ENCODE results near the gene TNFRSF1A. TPM values are rescaled to one million over a fixed set of nuclear protein-coding genes. Genes with fewer than 3 reads are reported as not detected.
A peak's percentile ranks its signal among the peaks of the same experiment; 100 is the strongest.
"Not testable (repeated sequence)": the region's sequence is repeated elsewhere in the genome, so short reads cannot be mapped to it uniquely, and the experiment has no call there.

The TNFRSF1A gene
- total RNA-seq, 1 experiment from 2014 or later = 103 TPM

DNA sequence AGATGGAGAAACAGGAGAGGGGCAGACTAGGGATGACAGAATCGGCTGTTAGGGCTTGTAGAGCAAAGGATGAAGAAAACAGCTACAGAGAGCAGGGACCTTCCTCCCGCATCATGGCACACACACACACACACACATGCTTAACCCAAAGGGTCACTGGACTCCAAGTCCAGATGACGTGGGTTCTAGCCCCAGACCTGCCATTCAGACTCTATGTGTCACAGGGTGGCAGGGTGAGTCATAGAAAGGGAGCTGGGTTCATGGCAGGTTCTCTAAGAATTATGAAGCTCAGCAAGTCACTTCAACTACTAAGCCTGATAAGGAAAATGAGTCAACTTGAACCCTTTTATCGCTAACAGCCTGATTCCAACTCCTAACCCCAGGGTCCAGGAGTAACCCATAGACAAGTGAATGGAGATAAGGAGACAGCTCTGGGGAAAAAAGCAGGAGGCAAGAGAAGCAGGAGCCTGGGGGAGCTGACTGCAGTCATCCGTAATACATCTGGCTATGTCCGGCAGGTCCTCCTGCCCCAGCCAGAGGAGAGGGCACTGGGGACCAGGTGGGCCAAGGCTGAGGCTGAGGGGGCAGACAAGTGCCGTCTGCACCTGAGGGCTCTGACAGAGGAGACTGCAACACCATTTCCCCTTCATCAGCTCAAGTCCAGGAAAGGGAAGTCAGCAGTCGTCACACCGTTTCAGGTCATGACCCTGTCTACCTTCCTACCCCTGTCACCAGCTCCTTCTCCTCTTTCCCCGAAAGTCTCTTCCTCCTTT is 3.6 kb upstream of the TNFRSF1A start:
- Mint-ChIP-seq H3K36me3 (ENCODE audit: insufficient read depth, unreplicated experiment) (peaks cover 75% of the 10 kb centered on the region), H3K27me3 (ENCODE audit: insufficient read depth, unreplicated experiment) (no peaks in the 10 kb centered on the region), H3K9me3 (ENCODE audit: unreplicated experiment) (no peaks in the 10 kb centered on the region), H3K4me3 (ENCODE audit: unreplicated experiment) (no peak overlapping the region), H3K27ac (ENCODE audit: low read depth, unreplicated experiment) (peak overlapping the region; percentile 51), H3K4me1 (ENCODE audit: insufficient read depth, unreplicated experiment) (peaks cover 44% of the 10 kb centered on the region)
- no TSS peak for BruUV-seq (replicated peaks)
- ChIA-PET POLR2A (interaction anchor here (0.6 to 24.1 kb wide), 16 partner anchors 10 to 193 kb away, joined by 3 to 739 read pairs (median 6); partner anchors contain the start of genes GAPDH, LTBR, MRPL51 and SCNN1A), CTCF (interaction anchor here (0.6 to 1.6 kb wide), 10 partner anchors 9 to 731 kb away, joined by 3 to 10 read pairs (median 4); no protein-coding TSS in a partner anchor)
- intact Hi-C loops (cut with micrococcal nuclease) = no loop called here
- peak; percentile 88 for DNase-seq (ENCODE audit: unreplicated experiment)
- TF ChIP-seq, protein P1, sequence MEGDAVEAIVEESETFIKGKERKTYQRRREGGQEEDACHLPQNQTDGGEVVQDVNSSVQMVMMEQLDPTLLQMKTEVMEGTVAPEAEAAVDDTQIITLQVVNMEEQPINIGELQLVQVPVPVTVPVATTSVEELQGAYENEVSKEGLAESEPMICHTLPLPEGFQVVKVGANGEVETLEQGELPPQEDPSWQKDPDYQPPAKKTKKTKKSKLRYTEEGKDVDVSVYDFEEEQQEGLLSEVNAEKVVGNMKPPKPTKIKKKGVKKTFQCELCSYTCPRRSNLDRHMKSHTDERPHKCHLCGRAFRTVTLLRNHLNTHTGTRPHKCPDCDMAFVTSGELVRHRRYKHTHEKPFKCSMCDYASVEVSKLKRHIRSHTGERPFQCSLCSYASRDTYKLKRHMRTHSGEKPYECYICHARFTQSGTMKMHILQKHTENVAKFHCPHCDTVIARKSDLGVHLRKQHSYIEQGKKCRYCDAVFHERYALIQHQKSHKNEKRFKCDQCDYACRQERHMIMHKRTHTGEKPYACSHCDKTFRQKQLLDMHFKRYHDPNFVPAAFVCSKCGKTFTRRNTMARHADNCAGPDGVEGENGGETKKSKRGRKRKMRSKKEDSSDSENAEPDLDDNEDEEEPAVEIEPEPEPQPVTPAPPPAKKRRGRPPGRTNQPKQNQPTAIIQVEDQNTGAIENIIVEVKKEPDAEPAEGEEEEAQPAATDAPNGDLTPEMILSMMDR (IDR thresholded peaks at IDR 0.05; ENCODE audit: unreplicated experiment) = no peak

DNA sequence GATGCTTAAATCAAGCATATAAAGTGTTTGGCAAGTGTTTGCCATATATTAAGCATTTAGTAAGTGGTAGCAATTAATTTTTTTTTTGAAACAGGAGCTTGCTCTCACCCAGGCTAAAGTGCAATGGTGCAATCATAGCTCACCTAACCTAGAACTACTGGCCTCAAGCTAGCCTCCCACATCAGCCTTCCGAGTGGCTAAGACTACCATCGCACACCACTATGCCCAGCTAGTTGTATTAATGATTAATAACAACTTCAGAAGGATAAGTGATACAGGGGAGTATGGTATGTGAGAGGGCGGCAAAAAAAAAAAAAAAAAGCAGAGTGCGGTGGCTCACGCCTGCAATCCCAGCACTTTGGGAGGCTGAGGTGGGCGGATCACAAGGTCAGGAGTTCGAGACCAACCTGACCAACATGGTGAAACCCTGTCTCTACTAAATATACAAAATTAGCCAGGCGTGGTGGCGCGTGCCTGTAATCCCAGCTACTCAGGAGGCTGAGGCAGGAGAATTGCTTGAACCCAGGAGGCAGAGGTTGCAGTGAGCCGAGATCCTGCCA is 2.3 kb upstream of the TNFRSF1A start:
- H3K4me3 Mint-ChIP-seq (ENCODE audit: unreplicated experiment); DNase-seq (ENCODE audit: unreplicated experiment); BruUV-seq (replicated peaks); intact Hi-C loops (cut with micrococcal nuclease); H3K9me3 Mint-ChIP-seq (ENCODE audit: unreplicated experiment); H3K27ac Mint-ChIP-seq (ENCODE audit: low read depth, unreplicated experiment); H3K27me3 Mint-ChIP-seq (ENCODE audit: insufficient read depth, unreplicated experiment): not testable (repeated sequence)
- H3K4me1 Mint-ChIP-seq (ENCODE audit: insufficient read depth, unreplicated experiment) = peaks cover 44% of the 10 kb centered on the region
- peaks cover 61% of the 10 kb centered on the region for H3K36me3 Mint-ChIP-seq (ENCODE audit: insufficient read depth, unreplicated experiment)
- POLR2A ChIA-PET = interaction anchor here (0.6 to 24.1 kb wide), 9 partner anchors 8 to 1185 kb away, joined by 3 to 739 read pairs (median 4); partner anchors contain the start of genes LTBR and SCNN1A
- CTCF ChIA-PET = interaction anchor here (0.6 to 1.5 kb wide), 12 partner anchors 7 to 410 kb away, joined by 3 to 10 read pairs (median 3); no protein-coding TSS in a partner anchor

DNA sequence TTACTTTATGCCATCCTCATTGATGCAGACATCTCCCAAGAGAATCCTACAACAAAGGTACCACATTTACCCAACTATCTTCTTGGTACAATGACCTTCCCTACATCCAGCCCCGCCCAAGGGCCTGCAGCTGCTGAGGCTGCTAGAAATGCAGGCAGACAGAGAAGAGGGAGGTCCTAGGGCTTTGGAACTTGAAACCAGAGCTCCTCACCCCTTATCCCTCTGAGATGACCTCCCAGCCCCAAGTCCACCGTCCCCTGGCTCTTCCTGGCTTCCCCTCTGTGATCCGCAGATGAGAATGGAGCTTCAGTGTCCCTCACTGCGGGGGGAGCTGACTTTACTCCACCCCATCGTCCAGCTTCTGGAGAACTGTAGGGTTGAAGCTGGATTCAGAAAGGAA is 1.6 kb upstream of the TNFRSF1A start:
- Mint-ChIP-seq H3K9me3 (ENCODE audit: unreplicated experiment) (no peaks in the 10 kb centered on the region), H3K4me3 (ENCODE audit: unreplicated experiment) (no peak overlapping the region), H3K4me1 (ENCODE audit: insufficient read depth, unreplicated experiment) (peaks cover 44% of the 10 kb centered on the region), H3K27me3 (ENCODE audit: insufficient read depth, unreplicated experiment) (no peaks in the 10 kb centered on the region), H3K27ac (ENCODE audit: low read depth, unreplicated experiment) (no peak overlapping the region), H3K36me3 (ENCODE audit: insufficient read depth, unreplicated experiment) (peaks cover 55% of the 10 kb centered on the region)
- no peak for DNase-seq (ENCODE audit: unreplicated experiment)
- POLR2A ChIA-PET = interaction anchor here (0.5 to 24.1 kb wide), 9 partner anchors 8 to 548 kb away, joined by 3 to 739 read pairs (median 4); partner anchors contain the start of genes LTBR and SCNN1A
- intact Hi-C loops (cut with micrococcal nuclease) = no loop called here
- CTCF ChIA-PET = interaction anchor here (0.7 to 1.4 kb wide), 8 partner anchors 9 to 410 kb away, joined by 3 to 5 read pairs (median 3); no protein-coding TSS in a partner anchor
- BruUV-seq (replicated peaks) = no TSS peak
- TF ChIP-seq, protein P1 (IDR thresholded peaks at IDR 0.05; ENCODE audit: unreplicated experiment) = no peak

DNA sequence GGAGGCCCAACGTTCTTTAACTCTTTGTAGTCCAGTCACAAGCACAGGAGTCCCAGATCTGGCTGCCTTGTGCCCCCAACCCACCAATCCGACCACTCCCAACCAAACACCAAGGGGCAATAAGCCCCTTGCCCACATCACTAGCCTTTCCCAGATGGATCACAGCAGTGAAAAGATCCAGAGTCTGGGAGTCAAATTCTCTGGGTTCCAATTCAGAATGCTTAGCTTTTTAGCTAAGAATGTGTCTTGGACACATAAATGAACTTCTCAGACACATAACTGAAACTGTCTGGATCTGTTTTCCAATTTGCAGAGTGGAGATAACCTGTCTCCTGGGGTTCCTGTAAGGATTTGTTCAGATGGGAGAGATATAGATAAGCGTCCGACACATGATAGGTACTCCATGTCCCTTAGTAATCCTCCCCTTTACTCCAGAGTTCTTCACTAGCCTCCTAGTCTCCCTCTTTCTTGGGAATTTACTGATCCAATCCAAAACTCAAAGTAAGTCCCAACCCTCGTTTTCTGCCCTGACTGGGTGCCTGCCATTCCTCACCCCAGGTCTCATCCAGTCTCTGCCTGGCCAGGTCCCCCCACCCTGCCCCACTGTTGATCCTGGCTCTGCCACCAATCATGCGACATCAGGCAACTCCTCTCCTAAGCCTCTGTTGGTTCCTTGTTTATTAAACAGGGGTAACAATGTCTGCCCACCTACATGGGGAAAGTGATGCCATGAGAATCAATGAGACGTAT is 439 bp upstream of the TNFRSF1A start:
- intact Hi-C loops (cut with micrococcal nuclease) = no loop called here
- BruUV-seq (replicated peaks) = no TSS peak
- Mint-ChIP-seq H3K4me3 (ENCODE audit: unreplicated experiment) (no peak overlapping the region), H3K27me3 (ENCODE audit: insufficient read depth, unreplicated experiment) (no peaks in the 10 kb centered on the region), H3K4me1 (ENCODE audit: insufficient read depth, unreplicated experiment) (peaks cover 44% of the 10 kb centered on the region), H3K36me3 (ENCODE audit: insufficient read depth, unreplicated experiment) (peaks cover 43% of the 10 kb centered on the region), H3K9me3 (ENCODE audit: unreplicated experiment) (no peaks in the 10 kb centered on the region), H3K27ac (ENCODE audit: low read depth, unreplicated experiment) (no peak overlapping the region)
- TF ChIP-seq, protein P1 (IDR thresholded peaks at IDR 0.05; ENCODE audit: unreplicated experiment) = no peak
- ChIA-PET POLR2A (interaction anchor here (0.6 to 24.1 kb wide), 14 partner anchors 8 to 109 kb away, joined by 3 to 739 read pairs (median 6); partner anchors contain the start of genes LTBR, SCNN1A and TAPBPL), CTCF (interaction anchor here (0.6 to 0.8 kb wide), 3 partner anchors 25 to 54 kb away, joined by 4 to 5 read pairs (median 4); no protein-coding TSS in a partner anchor)
- DNase-seq (ENCODE audit: unreplicated experiment) = no peak
